ENCODE measurements around the gene KHDRBS2.

The KHDRBS2 gene

DNA sequence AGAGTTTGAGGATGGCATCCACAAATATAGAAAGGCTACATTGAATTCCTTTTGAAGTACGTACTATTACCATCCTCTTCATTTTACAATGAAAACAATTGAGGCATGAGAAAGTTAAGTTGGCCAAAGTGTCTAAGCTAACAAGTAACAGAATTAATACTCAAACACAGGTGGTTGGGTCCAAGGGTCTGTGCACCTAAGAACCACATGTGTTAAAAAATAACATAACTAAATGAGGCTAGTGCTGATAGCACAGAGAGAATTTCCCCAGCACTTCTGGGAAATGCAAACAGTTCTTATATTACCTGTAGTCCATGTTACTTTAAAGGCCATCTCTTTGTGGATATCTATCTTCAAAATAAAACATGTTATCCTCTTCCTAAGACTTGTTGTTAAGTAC is 10.5 kb upstream of the KHDRBS2 start:
- ChIA-PET CTCF (no interaction called here), POLR2A (no interaction called here)
- TF ChIP-seq BHLHE40 (IDR thresholded peaks at IDR 0.05; ENCODE audit: borderline replicate concordance) (no peak), SP1 (IDR thresholded peaks at IDR 0.05) (no peak)
- no peak for DNase-seq (ENCODE audit: extremely low spot score)

DNA sequence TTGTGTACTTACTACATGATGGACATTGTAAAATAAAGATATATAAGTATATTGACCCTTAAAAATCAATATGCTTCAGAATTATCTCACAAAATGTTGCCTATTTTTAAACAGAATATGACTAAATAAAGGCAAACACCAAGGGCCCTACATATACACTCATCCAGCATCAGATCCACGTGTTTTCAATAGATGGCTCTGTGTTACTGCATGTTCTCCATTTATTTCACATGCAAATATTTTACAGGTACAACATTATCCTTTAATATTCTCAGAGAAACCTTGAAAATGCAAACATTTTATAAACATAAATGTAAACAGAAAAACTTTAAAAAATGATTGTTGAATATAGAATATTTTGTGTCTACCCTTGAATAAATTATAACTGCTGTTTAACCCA is 2.9 kb upstream of the KHDRBS2 start:
- ChIA-PET CTCF (no interaction called here), POLR2A (no interaction called here)
- no peak for DNase-seq (ENCODE audit: extremely low spot score)
- TF ChIP-seq SP1 (IDR thresholded peaks at IDR 0.05) (no peak), FOXM1 (IDR thresholded peaks at IDR 0.05; ENCODE audit: borderline replicate concordance) (no peak), CTBP1 (IDR thresholded peaks at IDR 0.05; ENCODE audit: borderline replicate concordance) (no peak)

DNA sequence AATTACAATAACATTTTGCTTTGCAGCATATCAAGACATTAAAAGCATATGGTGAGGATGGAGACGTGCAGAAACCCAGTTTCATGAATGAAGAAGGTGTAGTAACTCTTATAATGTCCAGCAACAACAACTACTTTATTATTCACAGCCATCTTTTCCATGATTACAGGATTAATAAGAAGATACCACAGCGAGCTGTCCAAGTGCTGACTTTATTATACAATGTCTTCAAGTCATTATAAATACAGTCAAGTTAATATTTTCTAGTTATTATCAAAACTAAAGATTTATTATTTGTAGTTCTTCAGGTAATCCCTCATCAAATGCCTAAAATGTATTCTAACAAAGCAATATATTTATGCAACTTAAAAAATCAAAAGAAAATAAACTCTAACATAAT is 2.5 kb upstream of the KHDRBS2 start:
- no peak for DNase-seq (ENCODE audit: extremely low spot score)
- CTCF ChIA-PET: no interaction called here
- TF ChIP-seq ELF4 (IDR thresholded peaks at IDR 0.05): no peak
- no peak for TF ChIP-seq L3MBTL2 (conservative IDR thresholded peaks at IDR 0.05)
- no peak for TF ChIP-seq FOXM1 (IDR thresholded peaks at IDR 0.05; ENCODE audit: borderline replicate concordance)
- TF ChIP-seq FOXA1 (IDR thresholded peaks at IDR 0.05): no peak
- TF ChIP-seq ZNF384 (IDR thresholded peaks at IDR 0.05): no peak

DNA sequence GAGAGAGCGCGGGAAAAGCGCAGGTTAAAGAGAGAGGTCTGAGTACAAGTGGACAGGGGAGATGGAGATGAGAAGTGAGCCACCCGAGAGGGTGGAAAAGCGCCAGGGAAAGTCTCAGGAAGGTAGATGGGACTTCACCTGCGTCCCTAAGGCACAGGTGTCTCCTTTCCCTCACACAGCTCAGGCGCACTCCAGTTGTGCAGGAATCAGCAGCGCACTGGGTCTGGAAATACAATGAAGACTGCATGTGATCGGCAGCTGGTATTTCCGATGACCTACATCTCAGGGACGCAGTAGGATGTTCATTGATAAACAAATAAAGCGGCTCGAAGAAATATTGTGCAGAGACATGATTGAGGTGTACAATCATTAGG is 432 bp upstream of the KHDRBS2 start:
- ChIA-PET CTCF (no interaction called here), POLR2A (no interaction called here)
- TF ChIP-seq NFRKB (IDR thresholded peaks at IDR 0.05) (no peak), HDGF (IDR thresholded peaks at IDR 0.05; ENCODE audit: borderline replicate concordance) (no peak), ELF4 (IDR thresholded peaks at IDR 0.05) (no peak), FOXA1 (IDR thresholded peaks at IDR 0.05) (no peak), CTBP1 (IDR thresholded peaks at IDR 0.05; ENCODE audit: borderline replicate concordance) (no peak), FOXM1 (IDR thresholded peaks at IDR 0.05; ENCODE audit: borderline replicate concordance) (no peak)
- TF ChIP-seq, protein P1, sequence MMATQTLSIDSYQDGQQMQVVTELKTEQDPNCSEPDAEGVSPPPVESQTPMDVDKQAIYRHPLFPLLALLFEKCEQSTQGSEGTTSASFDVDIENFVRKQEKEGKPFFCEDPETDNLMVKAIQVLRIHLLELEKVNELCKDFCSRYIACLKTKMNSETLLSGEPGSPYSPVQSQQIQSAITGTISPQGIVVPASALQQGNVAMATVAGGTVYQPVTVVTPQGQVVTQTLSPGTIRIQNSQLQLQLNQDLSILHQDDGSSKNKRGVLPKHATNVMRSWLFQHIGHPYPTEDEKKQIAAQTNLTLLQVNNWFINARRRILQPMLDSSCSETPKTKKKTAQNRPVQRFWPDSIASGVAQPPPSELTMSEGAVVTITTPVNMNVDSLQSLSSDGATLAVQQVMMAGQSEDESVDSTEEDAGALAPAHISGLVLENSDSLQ (IDR thresholded peaks at IDR 0.05): no peak
- no peak for DNase-seq (ENCODE audit: extremely low spot score)

More for the DNA sequence above, 2.5 kb upstream of the KHDRBS2 start:
- POLR2A ChIA-PET: no interaction called here

DNA sequence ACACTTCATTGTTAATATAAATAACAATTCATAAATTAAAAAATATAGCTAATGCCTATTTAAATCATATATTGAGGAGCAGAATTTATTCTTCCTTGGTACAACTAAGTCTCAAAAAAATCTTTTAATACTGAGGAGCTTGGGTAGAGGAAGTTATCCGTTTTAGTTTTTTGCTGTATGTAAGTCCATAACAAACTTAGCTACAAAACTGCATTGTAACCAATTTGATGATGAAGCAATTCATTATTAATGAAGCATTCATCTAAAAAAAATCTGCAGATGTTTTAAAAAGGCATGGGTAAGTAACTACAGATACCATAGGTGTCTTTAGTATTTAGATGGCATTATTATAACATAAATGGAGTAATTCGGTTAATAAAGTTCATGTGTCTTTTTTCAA is 1.3 kb downstream of the KHDRBS2 start:
- no peak for DNase-seq (ENCODE audit: extremely low spot score)
- TF ChIP-seq FOXM1 (IDR thresholded peaks at IDR 0.05; ENCODE audit: borderline replicate concordance) (no peak), HDGF (IDR thresholded peaks at IDR 0.05; ENCODE audit: borderline replicate concordance) (no peak), SUZ12 (IDR thresholded peaks at IDR 0.05) (no peak), SP1 (IDR thresholded peaks at IDR 0.05) (no peak), L3MBTL2 (conservative IDR thresholded peaks at IDR 0.05) (no peak)
- POLR2A ChIA-PET: no interaction called here
- CTCF ChIA-PET: interaction anchor here (1.8 kb wide), 1 partner anchor 475 kb away, joined by 3 read pairs; no protein-coding TSS in a partner anchor

DNA sequence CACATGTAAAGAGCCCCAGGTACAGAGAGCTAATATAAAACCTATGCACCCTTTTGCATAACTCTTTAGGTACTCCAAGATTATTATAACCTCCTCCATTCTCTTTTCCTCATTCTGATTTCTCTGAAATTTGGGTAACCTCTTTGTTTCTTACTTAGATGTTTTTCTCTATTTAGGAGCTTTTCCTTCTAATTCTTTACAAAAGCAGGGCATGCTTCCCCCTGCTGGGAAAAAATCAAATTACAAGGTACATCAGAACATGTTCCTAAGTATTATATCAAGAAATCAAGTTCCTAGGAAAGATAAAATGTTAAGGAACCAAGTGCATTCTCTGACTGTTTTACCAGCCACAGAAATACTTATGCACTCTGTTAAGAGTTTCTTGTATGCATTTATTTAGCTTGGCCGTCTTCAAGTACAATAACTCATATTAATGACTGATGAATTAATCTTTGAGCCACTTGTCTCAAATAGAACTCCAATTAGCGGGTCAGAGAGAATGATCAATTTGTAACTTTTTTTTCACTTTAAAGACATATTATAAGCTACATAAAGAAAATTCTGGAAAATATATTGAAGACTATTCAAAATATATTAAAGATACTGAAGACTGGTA is 2.1 kb downstream of the KHDRBS2 start:
- no peak for DNase-seq (ENCODE audit: extremely low spot score)
- TF ChIP-seq HDGF (IDR thresholded peaks at IDR 0.05; ENCODE audit: borderline replicate concordance) (no peak), SP1 (IDR thresholded peaks at IDR 0.05) (no peak), SUZ12 (IDR thresholded peaks at IDR 0.05) (no peak), CTBP1 (IDR thresholded peaks at IDR 0.05; ENCODE audit: borderline replicate concordance) (no peak), ZNF384 (IDR thresholded peaks at IDR 0.05) (no peak), LEF1 (IDR thresholded peaks at IDR 0.05; ENCODE audit: borderline replicate concordance) (no peak), FOXM1 (IDR thresholded peaks at IDR 0.05; ENCODE audit: borderline replicate concordance) (no peak), TARDBP (IDR thresholded peaks at IDR 0.05) (no peak), NFRKB (IDR thresholded peaks at IDR 0.05) (no peak), FOXA1 (IDR thresholded peaks at IDR 0.05) (no peak), BHLHE40 (IDR thresholded peaks at IDR 0.05; ENCODE audit: borderline replicate concordance) (no peak), ELF4 (IDR thresholded peaks at IDR 0.05) (no peak), ARNT (IDR thresholded peaks at IDR 0.05) (no peak), L3MBTL2 (conservative IDR thresholded peaks at IDR 0.05) (no peak)
- TF ChIP-seq, protein P1 (IDR thresholded peaks at IDR 0.05): no peak
- ChIA-PET POLR2A (no interaction called here), CTCF (interaction anchor here (0.6 to 1.8 kb wide), 3 partner anchors 12 to 474 kb away, joined by 3 read pairs; no protein-coding TSS in a partner anchor)

DNA sequence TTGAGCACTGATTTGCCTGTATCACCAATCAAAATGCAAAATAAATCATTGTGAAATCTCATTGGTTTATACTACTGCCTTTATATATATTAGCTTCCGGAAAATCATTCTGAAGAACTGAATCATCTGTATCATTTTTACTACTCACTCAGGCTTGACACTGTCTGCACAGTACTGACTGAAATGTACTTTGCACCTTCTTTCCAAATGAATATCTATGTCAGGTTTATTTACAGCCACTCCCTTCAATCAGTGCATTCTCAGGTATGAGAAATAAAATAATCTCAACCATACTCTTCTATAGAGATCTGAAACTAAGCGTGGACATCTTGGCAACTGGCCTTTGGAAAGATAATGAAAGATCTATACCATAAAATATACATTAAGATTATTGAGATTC is 2.7 kb downstream of the KHDRBS2 start:
- CTCF ChIA-PET: interaction anchor here (0.6 to 1.8 kb wide), 3 partner anchors 12 to 474 kb away, joined by 3 read pairs; no protein-coding TSS in a partner anchor
- POLR2A ChIA-PET: no interaction called here
- TF ChIP-seq FOXA1 (IDR thresholded peaks at IDR 0.05): no peak
- TF ChIP-seq TARDBP (IDR thresholded peaks at IDR 0.05): no peak
- TF ChIP-seq ELF4 (IDR thresholded peaks at IDR 0.05): no peak
- TF ChIP-seq FOXK2 (IDR thresholded peaks at IDR 0.05): no peak
- TF ChIP-seq ZNF384 (IDR thresholded peaks at IDR 0.05): no peak
- TF ChIP-seq SUZ12 (IDR thresholded peaks at IDR 0.05): no peak
- TF ChIP-seq NFRKB (IDR thresholded peaks at IDR 0.05): no peak
- no peak for TF ChIP-seq BHLHE40 (IDR thresholded peaks at IDR 0.05; ENCODE audit: borderline replicate concordance)
- no peak for TF ChIP-seq HDGF (IDR thresholded peaks at IDR 0.05; ENCODE audit: borderline replicate concordance)
- TF ChIP-seq LEF1 (IDR thresholded peaks at IDR 0.05; ENCODE audit: borderline replicate concordance): no peak
- TF ChIP-seq ARNT (IDR thresholded peaks at IDR 0.05): no peak
- no peak for TF ChIP-seq FOXM1 (IDR thresholded peaks at IDR 0.05; ENCODE audit: borderline replicate concordance)
- TF ChIP-seq CTBP1 (IDR thresholded peaks at IDR 0.05; ENCODE audit: borderline replicate concordance): no peak
- TF ChIP-seq L3MBTL2 (conservative IDR thresholded peaks at IDR 0.05): no peak
- TF ChIP-seq, protein P1 (IDR thresholded peaks at IDR 0.05): no peak
- TF ChIP-seq SP1 (IDR thresholded peaks at IDR 0.05): no peak
- DNase-seq (ENCODE audit: extremely low spot score): no peak
